GM04504 (cell line): ENCODE data around the gene AXIN1.
"Not testable (repeated sequence)": the region's sequence is repeated elsewhere in the genome, so short reads cannot be mapped to it uniquely, and the experiment has no call there.

Source experiments
- DNase-seq: peaks from one replicate; pipeline ENCODE4 v3.0.0-alpha.2; 2012; ENCODE audit warnings: low read depth

AXIN1 gene

DNA sequence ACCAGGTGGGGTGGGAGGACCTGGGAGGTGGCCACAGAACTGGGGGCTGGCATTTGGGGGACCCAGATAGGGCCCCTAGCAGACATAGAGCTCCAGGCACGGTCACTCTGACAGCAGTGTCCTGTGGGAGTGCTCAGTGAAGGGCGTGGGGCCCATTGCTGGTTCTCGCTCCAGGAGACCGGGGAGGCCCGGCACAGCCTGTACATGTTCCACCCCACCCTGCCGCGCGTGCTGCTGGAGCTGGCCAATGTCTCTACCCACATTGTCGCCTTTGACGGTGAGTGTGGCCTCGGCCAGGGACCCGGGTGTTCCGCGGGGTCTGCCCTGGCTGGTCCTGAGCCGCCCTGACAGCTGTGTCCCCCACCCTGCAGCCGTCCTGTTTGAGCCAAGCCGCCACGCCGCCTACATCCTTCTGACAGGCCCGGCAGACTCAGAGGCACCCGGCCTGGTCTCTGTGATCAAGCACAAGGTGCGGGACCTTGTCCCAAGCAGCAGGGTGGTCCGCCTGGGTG lies 88.0 kb downstream of the AXIN1 start:
- no peak for DNase-seq

GRCh38 chr16:263944-264343 lies 88.6 kb downstream of the AXIN1 start:
- DNase-seq = no peak

DNA sequence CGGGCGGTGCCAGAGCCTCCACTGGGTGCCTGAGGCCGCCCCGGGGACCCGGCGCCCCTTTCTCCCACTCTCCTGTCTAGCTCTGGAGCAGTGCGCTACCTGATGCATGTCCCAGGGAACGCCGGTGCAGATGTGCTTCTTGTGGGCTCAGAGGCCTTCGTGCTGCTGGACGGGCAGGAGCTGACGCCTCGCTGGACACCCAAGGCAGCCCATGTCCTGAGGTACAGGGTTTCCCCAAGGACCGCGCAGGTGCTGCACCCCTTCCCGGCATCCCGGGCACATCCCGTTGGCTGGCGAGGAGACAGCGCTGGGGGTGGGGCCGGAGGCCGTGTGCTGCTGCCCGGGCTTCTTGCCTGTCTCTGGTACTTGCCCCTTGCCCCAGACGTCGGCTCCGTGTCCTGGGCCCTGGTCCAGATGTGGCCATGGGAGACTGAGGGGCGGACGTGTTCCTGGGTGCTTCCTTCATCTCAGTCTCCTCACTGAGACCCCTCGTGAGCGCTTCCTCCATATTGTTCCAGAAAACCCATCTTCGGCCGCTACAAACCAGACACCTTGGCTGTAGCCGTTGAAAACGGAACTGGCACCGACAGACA lies 89.2 kb downstream of the AXIN1 start:
- no peak for DNase-seq

DNA sequence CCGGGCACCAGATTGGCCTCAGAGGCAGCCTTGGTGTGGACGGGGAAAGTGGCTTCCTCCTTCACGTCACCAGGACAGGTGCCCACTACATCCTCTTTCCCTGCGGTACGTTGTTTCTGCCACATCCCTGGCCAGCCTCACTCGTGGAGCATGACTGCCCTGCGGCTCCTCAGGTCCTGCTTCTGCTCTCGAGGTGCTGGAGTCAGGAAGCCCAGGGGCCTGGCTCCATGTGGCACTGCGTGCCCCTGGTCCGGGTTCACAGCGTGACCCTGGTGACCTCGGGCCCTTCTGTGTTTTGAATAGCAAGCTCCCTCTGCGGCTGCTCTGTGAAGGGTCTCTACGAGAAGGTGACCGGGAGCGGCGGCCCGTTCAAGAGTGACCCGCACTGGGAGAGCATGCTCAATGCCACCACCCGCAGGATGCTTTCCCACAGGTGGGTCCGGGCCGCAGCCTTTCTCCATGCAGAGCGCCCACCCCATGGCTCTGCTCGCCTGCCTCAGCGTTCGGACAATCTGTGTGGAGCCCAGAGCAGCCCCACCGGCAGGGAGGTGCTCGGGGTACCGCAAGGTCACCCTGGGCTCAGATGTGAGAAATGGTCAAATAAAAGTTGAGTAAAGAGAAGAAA lies 90.3 kb downstream of the AXIN1 start:
- DNase-seq = no peak

- no peak for DNase-seq
Observed at GRCh38 chr16:261031-261691, 91.4 kb downstream of the AXIN1 start.

DNA sequence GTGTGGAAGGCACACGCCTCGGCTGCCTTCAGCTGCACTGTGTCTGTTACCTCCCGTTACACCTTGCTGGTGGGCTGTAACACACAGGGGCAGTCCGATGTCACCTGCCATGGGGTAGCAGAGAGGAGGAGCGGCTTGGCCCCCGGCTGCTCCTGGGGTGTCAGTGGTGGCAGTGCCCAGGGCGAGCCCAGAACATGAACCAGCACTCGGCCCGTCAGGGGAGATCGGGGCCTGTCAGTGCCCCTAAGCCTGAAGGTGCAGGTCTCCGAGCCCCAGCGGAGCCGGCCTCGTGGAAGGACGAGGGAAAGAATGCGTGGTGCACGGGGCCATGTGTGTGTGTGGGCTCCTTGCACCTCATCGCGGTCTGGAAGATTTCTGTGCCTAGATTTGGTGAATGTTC lies 92.2 kb downstream of the AXIN1 start:
- DNase-seq = no peak

DNA sequence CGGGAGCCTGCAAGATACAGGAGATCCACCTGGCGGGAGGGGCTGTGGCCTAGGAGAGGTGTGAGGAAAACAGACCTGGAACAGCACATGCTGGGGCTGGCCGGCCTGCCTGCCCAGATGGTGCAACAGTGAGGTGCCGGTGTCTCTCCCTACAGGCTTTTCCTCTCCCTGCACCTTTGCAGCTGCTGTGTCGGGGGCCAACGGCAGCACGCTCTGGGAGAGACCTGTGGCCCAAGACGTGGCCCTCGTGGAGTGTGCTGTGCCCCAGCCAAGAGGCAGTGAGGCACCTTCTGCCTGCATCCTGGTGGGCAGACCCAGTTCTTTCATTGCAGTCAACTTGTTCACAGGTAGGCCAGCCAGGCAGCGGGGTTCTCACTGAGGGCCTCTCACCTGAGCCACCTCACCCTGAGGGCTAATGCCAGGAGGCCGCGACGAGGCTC lies 92.7 kb downstream of the AXIN1 start:
- no peak for DNase-seq

GRCh38 chr16:259226-259625 lies 93.3 kb downstream of the AXIN1 start:
- DNase-seq = no peak

DNA sequence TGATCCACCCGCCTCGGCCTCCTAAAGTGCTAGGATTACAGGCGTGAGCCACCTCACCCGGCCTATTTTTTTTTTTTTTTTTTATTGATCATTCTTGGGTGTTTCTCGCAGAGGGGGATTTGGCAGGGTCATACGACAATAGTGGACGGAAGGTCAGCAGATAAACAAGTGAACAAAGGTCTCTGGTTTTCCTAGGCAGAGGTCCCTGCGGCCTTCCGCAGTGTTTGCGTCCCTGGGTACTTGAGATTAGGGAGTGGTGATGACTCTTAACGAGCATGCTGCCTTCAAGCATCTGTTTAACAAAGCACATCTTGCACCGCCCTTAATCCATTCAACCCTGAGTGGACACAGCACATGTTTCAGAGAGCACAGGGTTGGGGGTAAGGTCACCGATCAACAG lies 94.4 kb downstream of the AXIN1 start:
- DNase-seq = not testable (repeated sequence)

GRCh38 chr16:255183-255582 lies 97.3 kb downstream of the AXIN1 start:
- no peak for DNase-seq

DNA sequence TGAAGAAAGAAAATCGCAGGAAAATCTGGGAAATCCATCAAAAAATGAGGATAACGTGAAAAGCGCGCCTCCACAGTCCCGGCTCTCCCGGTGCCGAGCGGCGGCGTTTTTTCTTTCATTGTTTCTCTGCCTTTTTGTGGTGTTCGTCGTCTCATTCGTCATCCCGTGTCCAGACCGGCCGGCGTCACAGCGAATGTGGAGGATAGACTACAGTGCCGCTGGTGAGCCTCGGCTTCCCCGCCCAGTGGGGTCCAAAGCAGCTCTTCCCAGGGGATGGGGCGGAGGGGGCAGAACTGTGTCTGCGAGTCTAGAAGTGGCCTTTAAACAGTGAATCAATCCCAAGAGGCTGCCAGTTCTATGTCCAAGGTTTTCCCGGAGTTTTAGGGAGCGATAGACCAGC lies 98.1 kb downstream of the AXIN1 start:
- DNase-seq = no peak

DNA sequence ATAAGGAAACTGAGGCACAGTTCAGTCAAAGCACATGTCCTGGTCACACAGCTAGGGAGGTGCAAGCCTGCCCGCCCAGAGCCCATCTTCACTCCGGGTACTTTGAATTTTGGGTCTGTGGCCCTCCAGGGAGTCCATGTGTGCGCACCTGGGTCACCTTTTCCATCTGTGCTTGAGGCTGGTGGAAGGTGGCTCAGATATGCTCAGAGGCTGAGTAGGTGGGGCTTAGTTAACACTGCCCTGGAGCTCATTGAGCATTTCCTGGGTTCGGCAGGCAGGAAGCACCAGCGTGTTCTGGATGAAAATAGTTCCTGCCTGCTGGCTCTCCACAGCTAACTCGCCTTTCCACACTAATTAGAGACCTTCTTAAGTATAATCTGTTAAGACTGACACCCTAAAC lies 98.7 kb downstream of the AXIN1 start:
- no peak for DNase-seq

DNA sequence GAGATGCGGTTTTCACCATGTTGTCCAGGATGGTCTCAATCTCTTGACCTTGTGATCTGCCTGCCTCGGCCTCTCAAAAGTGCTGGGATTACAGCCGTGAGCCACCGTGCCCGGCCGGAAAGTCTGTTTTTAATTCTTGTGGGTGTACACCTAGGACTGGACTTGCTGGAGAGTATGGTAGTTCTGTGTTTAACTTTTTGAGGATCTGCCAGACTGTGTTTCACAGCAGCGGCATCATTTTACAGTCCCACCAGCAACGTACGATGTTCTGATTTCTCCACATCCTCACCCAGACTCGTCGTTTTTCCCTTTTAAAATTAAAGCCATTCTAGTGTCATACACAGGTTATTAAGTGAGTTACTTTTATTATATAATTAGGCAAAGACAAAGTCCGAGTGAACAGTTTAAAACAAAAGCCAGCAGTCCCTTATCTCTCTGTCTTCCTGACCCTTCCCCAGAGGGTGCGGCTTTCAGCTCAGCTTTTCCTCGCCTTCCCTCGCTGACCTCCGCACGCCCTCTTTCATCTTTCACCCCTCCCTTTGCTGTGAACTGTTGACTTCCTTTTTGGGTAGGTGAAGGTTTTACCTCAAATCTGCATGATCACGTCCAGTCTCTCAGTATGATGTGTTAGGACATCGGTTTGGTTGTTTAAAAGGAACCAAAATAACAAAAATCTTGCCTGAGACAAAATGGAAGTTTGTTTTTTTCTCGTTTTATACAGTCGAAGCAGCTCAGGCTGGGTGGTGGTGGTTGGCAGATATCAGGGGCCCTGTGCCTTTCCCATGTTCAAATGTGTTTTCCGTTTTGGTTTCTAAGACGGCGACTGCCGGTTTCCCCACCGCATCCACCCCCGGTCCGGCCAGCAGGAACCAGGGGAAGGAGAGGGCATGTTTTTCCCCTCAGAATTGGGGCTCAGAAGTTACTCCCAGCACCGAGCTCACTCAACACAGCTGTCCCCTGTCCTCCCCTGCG lies 99.9 kb downstream of the AXIN1 start:
- no peak for DNase-seq

- no peak for DNase-seq
Observed at GRCh38 chr16:249431-249830, 103.1 kb downstream of the AXIN1 start.

- no peak for DNase-seq
Observed at GRCh38 chr16:247027-247426, 105.5 kb downstream of the AXIN1 start.

- DNase-seq = no peak
Observed at GRCh38 chr16:245105-245504, 107.4 kb downstream of the AXIN1 start.

- no peak for DNase-seq
Observed at GRCh38 chr16:243348-243747, 109.2 kb downstream of the AXIN1 start.

- no peak for DNase-seq
Observed at GRCh38 chr16:242281-242680, 110.2 kb downstream of the AXIN1 start.

DNA sequence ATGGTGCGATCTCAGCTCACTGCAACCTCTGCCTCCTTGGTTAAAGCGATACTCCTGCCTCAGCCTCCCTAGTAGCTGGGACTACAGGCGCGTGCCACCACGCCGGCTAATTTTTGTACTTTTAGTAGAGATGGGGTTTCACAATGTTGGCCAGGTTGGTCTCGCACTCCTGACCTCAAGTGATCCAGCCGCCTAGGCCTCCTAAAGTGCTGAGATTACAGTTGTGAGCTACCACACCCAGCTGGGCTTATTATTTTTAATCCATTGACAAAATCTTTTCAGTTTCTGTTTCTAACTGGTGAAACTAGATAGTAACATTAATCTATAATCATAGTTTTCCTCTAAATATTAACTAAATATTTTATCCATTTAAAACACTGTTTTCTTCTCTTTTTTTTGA lies 112.0 kb downstream of the AXIN1 start:
- no peak for DNase-seq

GRCh38 chr16:239948-240277 lies 112.6 kb downstream of the AXIN1 start:
- DNase-seq = no peak
